BLaER1 (cell line): ENCODE results near the gene NMRK2.

Experiments
- H3K27ac ChIP-seq: shearing (Covaris generic); formaldehyde crosslinking; 2 replicates; pipeline ENCODE4 v1.8.1; 2022
- H3K27me3 ChIP-seq: shearing (Covaris generic); formaldehyde crosslinking; 2 replicates; pipeline ENCODE4 v1.8.1; 2022
- H3K36me3 ChIP-seq: shearing (Covaris generic); formaldehyde crosslinking; 2 replicates; pipeline ENCODE4 v1.8.1; 2022
- H3K4me1 ChIP-seq: shearing (Covaris generic); formaldehyde crosslinking; 2 replicates; pipeline ENCODE4 v1.8.1; 2022
- H3K4me2 ChIP-seq: shearing (Covaris generic); formaldehyde crosslinking; 2 replicates; pipeline ENCODE4 v1.8.1; 2022
- H3K4me3 ChIP-seq: shearing (Covaris generic); formaldehyde crosslinking; 2 replicates; pipeline ENCODE4 v1.8.1; 2022
- H3K9ac ChIP-seq: shearing (Covaris generic); formaldehyde crosslinking; 2 replicates; pipeline ENCODE4 v1.8.1; 2022
- H3K9me3 ChIP-seq: shearing (Covaris generic); formaldehyde crosslinking; 2 replicates; pipeline ENCODE4 v1.8.1; 2022
- H4K20me1 ChIP-seq: shearing (Covaris generic); formaldehyde crosslinking; 2 replicates; pipeline ENCODE4 v1.8.1; 2022
- Cebpa-rat ChIP-seq: shearing (Covaris generic); IDR thresholded peaks from 2 replicates; pipeline ENCODE4 v1.8.1; 2022

The NMRK2 gene

DNA sequence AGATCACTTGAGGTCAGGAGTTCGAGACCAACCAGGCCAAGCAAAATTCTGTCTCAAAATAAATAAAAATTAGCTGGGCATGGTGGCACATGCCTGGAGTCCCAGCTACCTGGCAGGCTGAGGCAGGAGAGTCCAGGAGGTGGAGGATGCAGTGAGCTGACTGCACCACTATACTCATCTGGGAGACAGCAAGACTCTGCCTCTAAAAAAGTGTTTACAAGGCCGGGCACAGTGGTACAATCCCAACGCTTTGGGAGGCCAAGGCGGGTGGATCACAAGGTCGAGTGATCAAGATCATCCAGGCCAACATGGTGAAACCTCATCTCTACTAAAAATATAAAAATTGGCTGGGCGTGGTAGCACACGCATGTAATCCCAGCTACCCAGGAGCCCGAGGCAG, 42.3 kb downstream of the NMRK2 start:
- no peak for TF ChIP-seq Cebpa-rat
- H3K4me1 ChIP-seq, result peaks cover 51% of the 10 kb centered on the region
- H3K36me3 ChIP-seq, result peaks cover 59% of the 10 kb centered on the region
- no peak overlapping the region for H3K4me2 ChIP-seq
- no peak overlapping the region for H3K27ac ChIP-seq
- no peak overlapping the region for H3K4me3 ChIP-seq
- H3K9me3 ChIP-seq, result no peaks in the 10 kb centered on the region
- H3K9ac ChIP-seq, result no peak overlapping the region
- H3K27me3 ChIP-seq, result no peaks in the 10 kb centered on the region
- H4K20me1 ChIP-seq, result peaks cover 80% of the 10 kb centered on the region

DNA sequence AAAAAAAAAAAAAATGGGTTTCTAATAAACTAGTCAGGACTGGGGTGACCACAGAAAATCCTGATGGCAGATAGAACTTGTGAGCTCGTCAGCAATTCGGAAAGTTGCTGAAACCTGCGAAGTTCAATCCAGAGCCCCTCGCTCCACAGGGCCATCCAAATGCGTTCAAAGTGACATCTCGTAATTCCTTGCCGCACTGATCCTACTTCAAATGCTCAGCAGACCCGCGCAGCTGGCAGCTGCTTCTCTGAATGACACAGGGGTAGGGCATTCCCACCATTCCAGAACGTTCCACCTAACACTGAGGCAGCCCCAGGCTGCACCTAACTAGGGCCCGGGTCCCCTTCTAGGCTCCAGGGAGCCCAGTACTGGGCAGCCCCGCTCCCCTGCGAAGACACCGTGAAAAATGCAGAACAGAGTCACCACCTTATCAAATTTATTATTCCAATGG, 42.8 kb downstream of the NMRK2 start:
- H4K20me1 ChIP-seq, result peaks cover 80% of the 10 kb centered on the region
- no peaks in the 10 kb centered on the region for H3K9me3 ChIP-seq
- TF ChIP-seq Cebpa-rat, result no peak
- peaks cover 64% of the 10 kb centered on the region for H3K36me3 ChIP-seq
- no peaks in the 10 kb centered on the region for H3K27me3 ChIP-seq
- H3K4me2 ChIP-seq, result peak overlapping the region; percentile 24; the same call in 1 of the 2 replicates
- no peak overlapping the region for H3K27ac ChIP-seq
- peaks cover 55% of the 10 kb centered on the region for H3K4me1 ChIP-seq
- H3K9ac ChIP-seq, result no peak overlapping the region
- no peak overlapping the region for H3K4me3 ChIP-seq

- no peak for TF ChIP-seq Cebpa-rat
- no peaks in the 10 kb centered on the region for H3K9me3 ChIP-seq
- H3K9ac ChIP-seq, result peak overlapping the region; percentile 21; the same call in 1 of the 2 replicates
- H3K4me2 ChIP-seq, result peak overlapping the region; percentile 36
- H3K27ac ChIP-seq, result no peak overlapping the region
- peaks cover 60% of the 10 kb centered on the region for H3K4me1 ChIP-seq
- H3K27me3 ChIP-seq, result no peaks in the 10 kb centered on the region
- peaks cover 83% of the 10 kb centered on the region for H4K20me1 ChIP-seq
- no peak overlapping the region for H3K4me3 ChIP-seq
- peaks cover 74% of the 10 kb centered on the region for H3K36me3 ChIP-seq
Observed at GRCh38 chr19:3976495-3977241, 43.8 kb downstream of the NMRK2 start.

DNA sequence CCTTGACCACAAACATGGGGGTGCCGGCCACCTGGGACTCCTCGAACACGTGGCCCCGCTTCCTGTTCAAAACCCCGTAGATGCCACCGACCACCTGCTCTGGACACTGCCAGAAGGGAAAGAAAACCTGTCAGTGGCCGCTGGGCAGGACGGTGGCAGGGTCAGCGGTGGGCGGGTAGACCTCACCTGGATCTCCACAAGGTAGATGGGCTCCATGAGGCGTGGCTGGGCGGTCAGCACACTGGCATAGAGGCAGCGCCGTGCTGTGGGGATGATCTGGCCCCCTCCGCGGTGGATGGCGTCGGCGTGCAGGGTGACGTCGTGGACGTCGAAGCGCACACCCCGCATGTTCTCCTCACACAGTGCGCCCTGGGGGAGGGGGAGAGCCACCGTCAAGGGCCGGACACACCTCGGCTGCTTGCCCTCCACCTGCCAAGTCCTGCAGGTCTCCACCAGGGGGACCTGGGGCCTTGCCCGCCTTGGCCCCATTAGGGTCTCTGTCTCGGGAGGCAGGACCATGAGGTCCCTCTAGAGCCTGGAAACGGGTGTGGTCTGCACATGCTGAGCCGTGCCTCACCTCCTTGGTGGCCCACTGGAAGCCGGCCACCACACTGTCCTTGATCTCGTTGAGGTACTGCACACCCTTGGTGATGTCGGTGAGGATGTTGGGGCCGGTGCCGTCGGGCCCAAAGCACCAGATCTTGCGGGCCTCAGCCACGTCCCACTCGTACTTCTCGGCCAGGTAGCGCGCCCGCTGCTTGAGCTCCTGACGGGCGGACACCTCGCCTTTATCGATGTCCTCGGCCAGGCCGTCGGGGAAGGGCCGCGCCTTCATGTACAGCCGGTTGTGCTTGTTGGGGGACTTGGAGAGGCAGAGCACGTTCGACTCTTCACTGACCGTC, 44.6 kb downstream of the NMRK2 start:
- H3K9me3 ChIP-seq, result no peaks in the 10 kb centered on the region
- peaks cover 80% of the 10 kb centered on the region for H3K36me3 ChIP-seq
- H3K4me3 ChIP-seq, result no peak overlapping the region
- H3K27ac ChIP-seq, result no peak overlapping the region
- peaks cover 65% of the 10 kb centered on the region for H3K4me1 ChIP-seq
- H4K20me1 ChIP-seq, result peaks cover 83% of the 10 kb centered on the region
- H3K9ac ChIP-seq, result peak overlapping the region; percentile 21; the same call in 1 of the 2 replicates
- no peak for TF ChIP-seq Cebpa-rat
- no peaks in the 10 kb centered on the region for H3K27me3 ChIP-seq
- H3K4me2 ChIP-seq, result peak overlapping the region; percentile 36

DNA sequence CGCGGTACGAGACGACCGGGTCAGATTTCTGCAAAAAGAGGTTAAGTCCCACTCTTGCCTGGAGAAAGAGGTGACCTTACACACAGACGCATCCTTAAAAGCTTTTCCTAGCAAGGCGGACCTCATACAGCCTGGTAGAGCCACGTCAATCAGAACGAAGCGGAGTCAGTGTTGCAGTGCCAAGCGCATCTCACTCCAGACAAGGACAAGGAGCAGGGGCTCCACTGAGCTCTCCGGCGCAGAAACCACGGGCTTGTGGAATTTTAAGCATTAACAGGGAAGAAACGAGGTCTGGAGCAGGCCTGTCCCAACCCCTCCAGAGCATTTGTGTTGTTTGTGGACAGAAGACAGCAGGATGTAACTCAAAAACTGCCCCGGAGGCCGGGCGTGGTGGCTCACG, 45.3 kb downstream of the NMRK2 start:
- peaks cover 84% of the 10 kb centered on the region for H4K20me1 ChIP-seq

DNA sequence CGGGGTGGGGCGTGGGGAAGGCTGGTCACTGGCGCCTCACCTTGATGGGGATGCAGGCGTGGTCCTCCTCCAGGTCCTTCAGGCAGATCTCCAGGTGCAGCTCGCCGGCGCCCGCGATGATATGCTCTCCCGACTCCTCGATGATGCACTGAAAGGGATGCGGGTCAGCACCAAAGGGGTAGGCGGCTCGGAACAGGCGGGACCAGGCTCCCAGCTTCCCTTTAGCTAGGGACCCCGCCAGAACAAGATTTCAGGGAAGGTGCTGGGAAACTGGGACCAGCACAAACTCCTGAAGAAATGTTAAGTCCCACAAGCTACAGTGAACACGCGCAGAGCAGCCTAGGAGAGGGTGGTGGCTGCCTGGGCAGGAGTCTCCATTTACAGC, 46.4 kb downstream of the NMRK2 start:
- no peak for TF ChIP-seq Cebpa-rat
- peaks cover 96% of the 10 kb centered on the region for H4K20me1 ChIP-seq
- H3K36me3 ChIP-seq, result peaks cover 94% of the 10 kb centered on the region
- no peak overlapping the region for H3K4me3 ChIP-seq
- no peaks in the 10 kb centered on the region for H3K27me3 ChIP-seq
- peak overlapping the region; percentile 62; the same call in 1 of the 2 replicates for H3K27ac ChIP-seq
- peak overlapping the region; percentile 99 for H3K4me2 ChIP-seq
- no peak overlapping the region; the same call in 1 of the 2 replicates for H3K9ac ChIP-seq
- no peaks in the 10 kb centered on the region for H3K9me3 ChIP-seq
- H3K4me1 ChIP-seq, result peaks cover 82% of the 10 kb centered on the region

More for the DNA sequence above, 45.3 kb downstream of the NMRK2 start:
- Histone ChIP-seq H3K36me3 (peaks cover 82% of the 10 kb centered on the region), H3K4me3 (no peak overlapping the region), H3K27me3 (no peaks in the 10 kb centered on the region), H3K9me3 (no peaks in the 10 kb centered on the region), H3K4me2 (peak overlapping the region; percentile 36; the same call in 1 of the 2 replicates), H3K9ac (no peak overlapping the region), H3K4me1 (peaks cover 71% of the 10 kb centered on the region), H3K27ac (no peak overlapping the region)
- no peak for TF ChIP-seq Cebpa-rat

DNA sequence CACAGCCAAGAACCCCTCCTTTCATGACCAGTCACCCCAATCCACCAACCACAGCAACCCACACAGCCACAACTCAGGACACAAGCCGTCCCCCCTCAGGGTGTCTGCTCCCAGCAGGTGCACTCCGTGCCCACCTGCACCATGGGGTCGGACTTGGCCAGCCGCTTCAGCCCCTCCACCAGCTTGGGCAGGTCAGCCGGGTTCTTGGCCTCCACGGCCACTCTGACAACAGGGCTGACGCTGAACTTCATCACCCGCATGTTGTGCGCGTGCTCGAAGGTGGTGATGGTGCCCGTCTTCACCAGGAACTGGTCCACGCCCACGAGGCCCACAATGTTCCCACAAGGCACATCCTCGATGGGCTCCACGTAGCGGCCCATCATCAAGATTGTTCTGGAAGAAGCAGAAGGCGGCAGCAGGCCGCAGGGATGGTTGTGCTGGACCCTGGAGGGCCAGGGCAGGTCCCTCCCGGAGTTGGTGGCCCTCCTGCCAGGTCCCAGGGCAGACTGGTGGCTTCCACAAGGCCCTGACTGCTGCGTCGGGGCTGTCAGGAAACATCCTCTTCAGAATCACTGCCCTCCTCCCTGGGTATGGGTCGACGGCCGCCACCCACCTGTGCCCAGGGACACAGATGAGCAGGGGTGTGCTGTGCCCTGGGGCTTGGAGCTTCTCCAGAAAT, 46.9 kb downstream of the NMRK2 start:
- Histone ChIP-seq H3K36me3 (peaks cover 98% of the 10 kb centered on the region), H3K9ac (peak overlapping the region; percentile 72; the same call in 1 of the 2 replicates)

DNA sequence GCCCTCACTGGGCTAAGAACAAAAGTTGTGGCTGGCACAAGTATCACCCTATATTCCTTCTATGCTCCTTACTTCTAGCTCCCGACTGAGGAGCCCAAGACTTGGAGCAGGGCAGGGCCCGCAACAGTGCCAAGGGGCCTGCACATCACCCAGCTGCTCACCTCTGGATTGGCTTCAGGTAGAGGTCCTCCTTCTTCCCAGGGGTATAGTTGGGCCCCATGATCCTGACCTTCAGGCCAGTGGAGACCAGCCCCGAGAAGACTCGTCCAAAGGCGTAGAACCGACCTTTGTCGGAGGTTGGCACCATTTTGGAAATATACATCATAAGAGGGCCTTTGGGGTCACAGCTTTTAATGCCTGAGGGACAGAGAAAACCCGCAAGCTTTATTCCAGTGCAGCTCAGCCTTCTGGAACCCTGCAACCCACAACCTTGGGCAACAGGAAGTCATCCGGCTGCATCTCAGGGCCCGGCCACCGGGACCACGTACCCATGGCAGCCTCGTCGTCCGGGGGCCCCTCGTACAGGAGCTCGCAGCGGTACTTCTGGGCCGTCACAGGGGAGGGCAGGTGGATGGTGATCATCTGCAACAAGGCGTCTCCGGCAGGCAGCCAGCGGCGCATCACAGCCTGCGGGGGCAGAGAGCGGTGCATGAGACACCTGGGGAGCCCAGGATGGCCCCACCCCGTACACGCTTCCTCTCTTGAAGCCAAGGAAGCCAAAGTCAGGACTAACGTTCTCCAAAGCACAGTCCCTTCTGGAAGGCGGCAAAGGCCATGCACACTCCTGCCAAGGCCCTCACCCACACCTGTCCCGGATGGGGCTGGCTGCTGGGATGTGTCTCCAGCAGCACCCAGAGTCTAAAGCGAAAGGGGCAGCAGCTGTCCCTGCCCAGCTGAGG, 47.7 kb downstream of the NMRK2 start:
- Histone ChIP-seq H3K9ac (peak overlapping the region; percentile 72), H3K4me1 (peaks cover 83% of the 10 kb centered on the region), H3K27ac (peak overlapping the region; percentile 62), H3K27me3 (no peaks in the 10 kb centered on the region), H3K4me2 (peak overlapping the region; percentile 99), H4K20me1 (peaks cover 96% of the 10 kb centered on the region), H3K4me3 (peak overlapping the region; percentile 40), H3K9me3 (no peaks in the 10 kb centered on the region), H3K36me3 (peaks cover 90% of the 10 kb centered on the region)
- TF ChIP-seq Cebpa-rat, result 0 out of 2 replicates have a peak, but pooled peaks have one; percentile 57

More for the DNA sequence above, 46.9 kb downstream of the NMRK2 start:
- Histone ChIP-seq H3K4me2 (peak overlapping the region; percentile 99), H3K4me3 (no peak overlapping the region), H3K4me1 (peaks cover 82% of the 10 kb centered on the region), H3K27ac (peak overlapping the region; percentile 62), H4K20me1 (peaks cover 100% of the 10 kb centered on the region), H3K27me3 (no peaks in the 10 kb centered on the region), H3K9me3 (no peaks in the 10 kb centered on the region)
- no peak for TF ChIP-seq Cebpa-rat

DNA sequence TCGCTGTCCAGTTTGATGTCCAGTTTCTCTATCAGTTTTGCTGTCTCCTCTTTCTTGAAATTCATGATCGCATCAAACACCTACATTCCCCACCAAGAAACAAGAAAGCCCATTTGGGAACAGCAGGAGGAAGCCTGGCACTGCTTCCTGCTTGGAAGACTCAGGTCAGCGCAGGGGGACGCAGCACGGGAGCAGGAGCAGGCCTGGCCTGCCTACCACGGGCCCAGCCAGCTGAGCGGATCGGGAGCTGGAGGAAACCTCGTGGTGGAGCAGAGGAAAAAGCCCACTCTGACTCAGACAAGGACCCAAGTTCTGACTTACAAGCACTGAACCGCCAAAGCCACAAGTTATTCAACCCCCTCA, 48.5 kb downstream of the NMRK2 start:
- Histone ChIP-seq H3K4me1 (peaks cover 83% of the 10 kb centered on the region), H3K4me2 (peak overlapping the region; percentile 99), H4K20me1 (peaks cover 89% of the 10 kb centered on the region), H3K4me3 (peak overlapping the region; percentile 40), H3K27ac (peak overlapping the region; percentile 62), H3K9ac (peak overlapping the region; percentile 72), H3K36me3 (peaks cover 84% of the 10 kb centered on the region), H3K9me3 (no peaks in the 10 kb centered on the region), H3K27me3 (no peaks in the 10 kb centered on the region)
- no peak for TF ChIP-seq Cebpa-rat
